ENCODE data around the gene POU2AF3. TPM values are rescaled to one million over a fixed set of nuclear protein-coding genes. Genes with fewer than 3 reads are reported as not detected.

Gene POU2AF3, protein sequence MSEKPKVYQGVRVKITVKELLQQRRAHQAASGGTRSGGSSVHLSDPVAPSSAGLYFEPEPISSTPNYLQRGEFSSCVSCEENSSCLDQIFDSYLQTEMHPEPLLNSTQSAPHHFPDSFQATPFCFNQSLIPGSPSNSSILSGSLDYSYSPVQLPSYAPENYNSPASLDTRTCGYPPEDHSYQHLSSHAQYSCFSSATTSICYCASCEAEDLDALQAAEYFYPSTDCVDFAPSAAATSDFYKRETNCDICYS
- 0.43 to 1.1 TPM (median 0.94 TPM) in 5 replicates for total RNA-seq (2022; extraction: Qiagen RNA extraction; ENCODE audit: low read depth)

GRCh38 chr11:111298413-111299100 is at the start of gene POU2AF3:
TSS of gene POU2AF3 (plus strand) at chr11:111298546. CDS start at chr11:111298582, 36 bp downstream.

Other genes with a start within 250 kb of the POU2AF3 start
- gene POU2AF2, start 52.8 kb upstream of the POU2AF3 start, total RNA-seq (2022; extraction: Qiagen RNA extraction; ENCODE audit: low read depth): not detected in 5 replicates
- not detected in 5 replicates for gene POU2AF1, start 80.7 kb downstream of the POU2AF3 start, total RNA-seq (2022; extraction: Qiagen RNA extraction; ENCODE audit: low read depth)
- 0.09 to 0.26 TPM in 2 of 5 replicates, not detected in the others for gene BTG4, start 213.8 kb downstream of the POU2AF3 start, total RNA-seq (2022; extraction: Qiagen RNA extraction; ENCODE audit: low read depth)
- gene HOATZ, start 216.2 kb downstream of the POU2AF3 start, total RNA-seq (2022; extraction: Qiagen RNA extraction; ENCODE audit: low read depth): not detected in 5 replicates
- gene LAYN, start 242.2 kb downstream of the POU2AF3 start, total RNA-seq (2022; extraction: Qiagen RNA extraction; ENCODE audit: low read depth): 4.2 to 6.0 TPM (median 5.6 TPM) in 5 replicates

All from A549 treated with DMSO at 1 μM for 4 hours (cell line).